Fibroblast of the aortic adventitia (primary cell): ENCODE measurements around the gene C9orf57. TPM values are rescaled to one million over a fixed set of nuclear protein-coding genes. Genes with fewer than 3 reads are reported as not detected.

Source experiments
- DNase-seq: peaks from one replicate; pipeline ENCODE4 v3.0.0-alpha.2; 2010; ENCODE audit warnings: low read depth
- H3K4me3 ChIP-seq: 2 replicates; pipeline ENCODE4 v1.5.1; 2011; ENCODE audit warnings: low read depth, mild to moderate bottlenecking, control low read depth, low read length, moderate library complexity
- CTCF ChIP-seq: IDR thresholded peaks from 2 replicates; pipeline ENCODE4 v1.5.1; 2011; ENCODE audit warnings: mild to moderate bottlenecking, low read length, control low read depth, inconsistent platforms; ENCODE audit not compliant: insufficient read depth
- total RNA-seq: library from RNA; depleted of rRNA; stranded (reverse); fragments of >200 nt; gene quantifications from 2 replicates; pipeline ENCODE4 v1.2.3, GENCODE V29; 2012; ENCODE audit warnings: low replicate concordance

Gene C9orf57
- total RNA-seq, 1 donor: not detected

- DNase-seq: no peak
- H3K4me3 ChIP-seq: no peak overlapping the region
These were observed 8.3 kb downstream of the C9orf57 start for GRCh38 chr9:72052122-72052521.

GRCh38 chr9:72048850-72049249, 11.6 kb downstream of the C9orf57 start:
- H3K4me3 ChIP-seq: no peak overlapping the region
- no peak for TF ChIP-seq CTCF
- DNase-seq: no peak

More at GRCh38 chr9:72052122-72052521, 8.3 kb downstream of the C9orf57 start:
- no peak for TF ChIP-seq CTCF

GRCh38 chr9:72046630-72047456, 13.6 kb downstream of the C9orf57 start:
- no peak overlapping the region for H3K4me3 ChIP-seq
- DNase-seq: no peak
- TF ChIP-seq CTCF: no peak

GRCh38 chr9:72044095-72044494, 16.3 kb downstream of the C9orf57 start:
- TF ChIP-seq CTCF: no peak
- no peak for DNase-seq
- no peak overlapping the region for H3K4me3 ChIP-seq

GRCh38 chr9:72043576-72043975, 16.8 kb downstream of the C9orf57 start:
- H3K4me3 ChIP-seq: no peak overlapping the region
- no peak for TF ChIP-seq CTCF
- no peak for DNase-seq

GRCh38 chr9:72042928-72043327, 17.5 kb downstream of the C9orf57 start:
- no peak overlapping the region for H3K4me3 ChIP-seq
- no peak for TF ChIP-seq CTCF
- DNase-seq: no peak
